Mammary epithelial cell (primary cell): Measurements from ENCODE around the gene HERPUD1.

Experiments used
- EZH2 ChIP-seq: IDR thresholded peaks from 2 replicates; pipeline ENCODE4 v1.6.1; 2012; ENCODE audit warnings: low read length, inconsistent platforms, borderline replicate concordance
- TF ChIP-seq, protein P1 (sequence below), 2 donors: IDR thresholded peaks in 1 of 2; conservative IDR thresholded peaks in 1 of 2; 2 replicates each; pipeline ENCODE4 v1.5.1; 2011 to 2012; ENCODE audit warnings: inconsistent platforms in 2 of 2, low read length in 2 of 2, mild to moderate bottlenecking in 2 of 2, control low read depth in 1 of 2, low read depth in 1 of 2; ENCODE audit not compliant: insufficient read depth in 1 of 2; ENCODE audit errors: extremely low read depth in 1 of 2

DNA sequence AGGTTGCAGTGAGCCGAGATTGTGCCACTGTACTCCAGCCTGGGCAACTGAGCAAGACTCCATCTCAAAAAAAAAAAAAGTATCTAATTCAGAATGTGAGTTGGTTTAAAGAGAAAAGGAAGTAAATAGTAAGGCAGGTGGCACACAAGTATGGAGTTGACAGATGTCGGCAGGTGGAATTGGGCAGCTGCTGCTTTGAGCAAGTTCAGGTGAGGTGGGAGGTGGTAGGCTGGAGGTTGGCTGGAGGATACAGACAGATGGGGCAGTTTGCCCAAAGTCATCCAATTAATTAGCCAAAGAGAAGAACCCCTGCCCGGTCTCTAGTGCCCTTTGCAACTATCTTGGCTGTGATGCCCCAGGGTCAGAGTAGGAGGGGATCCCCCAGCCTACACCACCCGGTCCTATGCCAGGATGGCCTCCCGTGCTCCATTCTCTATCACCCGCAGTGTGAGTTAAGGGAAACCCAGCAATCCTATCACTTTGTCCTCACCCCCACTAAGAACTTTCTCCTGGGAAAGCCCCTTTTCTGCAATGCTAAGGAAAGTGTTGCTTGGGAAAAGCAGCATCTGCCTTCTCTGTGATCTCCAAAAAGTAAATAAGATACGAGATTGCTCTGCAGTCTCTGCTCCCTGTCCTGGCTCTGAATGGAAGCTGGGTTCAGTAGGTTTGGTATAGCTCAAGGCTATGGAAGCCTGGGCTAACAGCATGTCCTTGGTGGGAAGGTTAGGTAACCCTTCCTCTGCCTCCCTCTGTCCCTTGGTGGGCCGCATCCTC lies 34.7 kb upstream of the HERPUD1 start:
- TF ChIP-seq, protein P1, sequence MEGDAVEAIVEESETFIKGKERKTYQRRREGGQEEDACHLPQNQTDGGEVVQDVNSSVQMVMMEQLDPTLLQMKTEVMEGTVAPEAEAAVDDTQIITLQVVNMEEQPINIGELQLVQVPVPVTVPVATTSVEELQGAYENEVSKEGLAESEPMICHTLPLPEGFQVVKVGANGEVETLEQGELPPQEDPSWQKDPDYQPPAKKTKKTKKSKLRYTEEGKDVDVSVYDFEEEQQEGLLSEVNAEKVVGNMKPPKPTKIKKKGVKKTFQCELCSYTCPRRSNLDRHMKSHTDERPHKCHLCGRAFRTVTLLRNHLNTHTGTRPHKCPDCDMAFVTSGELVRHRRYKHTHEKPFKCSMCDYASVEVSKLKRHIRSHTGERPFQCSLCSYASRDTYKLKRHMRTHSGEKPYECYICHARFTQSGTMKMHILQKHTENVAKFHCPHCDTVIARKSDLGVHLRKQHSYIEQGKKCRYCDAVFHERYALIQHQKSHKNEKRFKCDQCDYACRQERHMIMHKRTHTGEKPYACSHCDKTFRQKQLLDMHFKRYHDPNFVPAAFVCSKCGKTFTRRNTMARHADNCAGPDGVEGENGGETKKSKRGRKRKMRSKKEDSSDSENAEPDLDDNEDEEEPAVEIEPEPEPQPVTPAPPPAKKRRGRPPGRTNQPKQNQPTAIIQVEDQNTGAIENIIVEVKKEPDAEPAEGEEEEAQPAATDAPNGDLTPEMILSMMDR (conservative IDR thresholded peaks at IDR 0.05 in 1 of 2, IDR thresholded peaks at IDR 0.05 in 1 of 2; ENCODE audit: extremely low read depth in 1 of 2, insufficient read depth in 1 of 2, low read depth in 1 of 2, low read length in 2 of 2), result no peak
- no peak for TF ChIP-seq EZH2
